Heart left ventricle (tissue), 13 donors: Measurements from ENCODE around the gene ACOD1.

ENCODE experiments used
- CTCF ChIP-seq, 12 donors: fragments of 200-600 bp; sonication (generic) in 4 of 12; IDR thresholded peaks; one replicate each; pipeline versions ENCODE4 v1.5.0 to v1.8.0; 2018 to 2022; ENCODE audit warnings: antibody characterized with exemption in 12 of 12, mild to moderate bottlenecking in 5 of 12
- POLR2A ChIP-seq, 2 donors: fragments of 450-650 bp; IDR thresholded peaks; one replicate each; pipeline ENCODE4 v1.6.1; 2017; ENCODE audit warnings: antibody characterized with exemption in 2 of 2, mild to moderate bottlenecking in 2 of 2, moderate library complexity in 2 of 2
- donor health status: ischemic (EF 13 %, LVEDD 7.1; RV severe dilation, severe dysfunction).
- donor health status: DM: no; HTN: yes; CAD: no.
- donor health status: DM: no; HTN: no; CAD: no.
- donor health status: ischemic (EF 25% LVEDD 6.9; RV normal size, moderate dysfunction).
- donor health status: ischemic (EF 25% LVEDD 5.7; RV mildly dilated, moderate dysfunction).
- donor health status: ischemic (EF 35%, LVEDD 5.7; RV mildly dilated, moderate dysfunction).
- donor health status: nonischemic (EF 11% LVEDD 7.7; RV severe dilation, severe dysfunction).
- donor health status: DM: yes; HTN: yes; CAD: no.
- donor health status: PGD.
- donor health status: ischemic (EF 29% LVEDD 5.4; RV normal size, mild dysfunction).
- donor health status: nonischemic (EF 23%, LVEDD 6.1; RV moderate dilation, normal function).

DNA sequence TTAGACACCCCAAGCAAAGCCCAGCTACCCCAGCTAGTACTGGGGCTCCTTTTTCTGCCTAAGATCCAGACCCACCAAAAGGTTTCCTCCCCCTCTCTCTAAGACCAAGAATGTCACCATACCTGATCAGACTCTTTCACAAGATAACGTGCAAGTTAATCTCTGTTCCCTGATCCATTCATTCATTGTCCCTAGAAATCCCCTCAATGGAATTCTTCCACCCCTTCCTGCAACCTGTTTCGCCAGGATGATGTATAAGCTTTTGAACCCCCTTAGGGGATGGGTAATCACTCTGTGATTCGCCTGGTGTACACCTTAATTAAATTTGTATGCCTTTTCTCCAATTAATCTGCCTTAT, 26.3 kb downstream of the ACOD1 start:
- TF ChIP-seq CTCF (IDR thresholded peaks at IDR 0.05) (no peak), POLR2A (IDR thresholded peaks at IDR 0.05) (no peak)
